ENCODE results near the gene RNF217. TPM values are rescaled to one million over a fixed set of nuclear protein-coding genes. Genes with fewer than 3 reads are reported as not detected.

The RNF217 gene
- total RNA-seq, 2 experiments from 2014 or later, result 0.52 to 1.1 TPM

DNA sequence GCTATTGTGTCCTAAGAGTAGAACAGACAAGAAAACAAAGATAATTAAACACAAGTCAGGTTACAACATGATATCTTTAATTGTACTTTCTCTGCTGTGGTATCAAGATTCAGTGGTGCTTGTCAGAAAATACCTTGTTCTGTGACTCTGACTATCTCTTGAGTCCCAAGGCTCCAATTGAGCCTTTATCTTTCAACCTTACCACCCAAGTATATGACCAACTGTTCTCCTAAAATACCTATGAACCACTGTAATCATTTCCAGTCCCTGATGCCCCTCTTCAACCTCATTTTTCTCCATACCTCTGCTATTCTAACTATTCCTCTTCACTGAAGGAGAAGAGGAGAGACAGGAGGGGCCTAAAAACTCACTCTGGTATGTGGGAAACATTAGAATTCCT, 124.5 kb downstream of the RNF217 start:
- Mint-ChIP-seq H3K4me3 (no peak overlapping the region), H3K27ac (no peak overlapping the region), H3K9me3 (no peaks in the 10 kb centered on the region), H3K4me1 (ENCODE audit: low read depth) (no peaks in the 10 kb centered on the region), H3K36me3 (no peaks in the 10 kb centered on the region), H3K27me3 (peaks cover 2% of the 10 kb centered on the region)
- intact Hi-C loops (cut with micrococcal nuclease), result no loop called here
- CTCF ChIA-PET, result no interaction called here
- POLR2A ChIA-PET, result no interaction called here
- DNase-seq, result no peak

- Mint-ChIP-seq H3K36me3 (no peaks in the 10 kb centered on the region), H3K4me3 (no peak overlapping the region), H3K27me3 (peaks cover 1% of the 10 kb centered on the region), H3K4me1 (ENCODE audit: low read depth) (no peaks in the 10 kb centered on the region), H3K27ac (no peak overlapping the region), H3K9me3 (no peaks in the 10 kb centered on the region)
- POLR2A ChIA-PET, result interaction anchor here (1.0 kb wide), 1 partner anchor 86 kb away, joined by 3 read pairs; no protein-coding TSS in a partner anchor
- intact Hi-C loops (cut with micrococcal nuclease), result no loop called here
- CTCF ChIA-PET, result interaction anchor here (0.9 kb wide), 1 partner anchor 24 kb away, joined by 3 read pairs; no protein-coding TSS in a partner anchor
- no peak for DNase-seq
Observed at GRCh38 chr6:125088963-125089362, 126.7 kb downstream of the RNF217 start.

DNA sequence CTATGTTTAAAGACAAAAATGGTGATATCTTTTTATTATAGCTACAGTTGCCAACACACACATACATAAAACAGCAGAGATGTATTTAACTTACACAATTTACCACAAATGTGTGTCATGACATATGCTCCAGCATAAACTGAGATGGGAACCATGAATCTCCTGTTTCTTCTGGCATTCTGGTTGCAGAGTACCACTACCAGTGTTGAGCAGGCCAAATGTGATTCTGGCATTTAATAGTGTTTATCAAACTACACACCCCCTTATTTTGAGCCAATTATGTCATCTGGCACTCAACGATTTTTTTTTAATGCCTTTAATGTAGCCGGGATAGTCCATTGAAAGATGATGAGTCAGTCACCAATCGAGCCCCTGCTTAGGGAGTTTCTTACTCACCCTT, 132.3 kb downstream of the RNF217 start:
- CTCF ChIA-PET, result no interaction called here
- peaks cover 4% of the 10 kb centered on the region for H3K4me1 Mint-ChIP-seq (ENCODE audit: low read depth)
- H3K27me3 Mint-ChIP-seq, result peaks cover 4% of the 10 kb centered on the region
- no peaks in the 10 kb centered on the region for H3K9me3 Mint-ChIP-seq
- intact Hi-C loops (cut with micrococcal nuclease), result no loop called here
- no peaks in the 10 kb centered on the region for H3K36me3 Mint-ChIP-seq
- DNase-seq, result no peak
- no peak overlapping the region for H3K4me3 Mint-ChIP-seq
- no peak overlapping the region for H3K27ac Mint-ChIP-seq
- POLR2A ChIA-PET, result no interaction called here

GRCh38 chr6:125095580-125096301, 133.5 kb downstream of the RNF217 start:
- Mint-ChIP-seq H3K27me3 (peaks cover 4% of the 10 kb centered on the region), H3K4me1 (ENCODE audit: low read depth) (peaks cover 4% of the 10 kb centered on the region), H3K36me3 (no peaks in the 10 kb centered on the region), H3K27ac (no peak overlapping the region), H3K9me3 (no peaks in the 10 kb centered on the region), H3K4me3 (no peak overlapping the region)
- DNase-seq, result no peak
- intact Hi-C loops (cut with micrococcal nuclease), result no loop called here
- POLR2A ChIA-PET, result no interaction called here
- CTCF ChIA-PET, result interaction anchor here (0.6 to 1.5 kb wide), 2 partner anchors 18 to 860 kb away, joined by 3 to 5 read pairs; no protein-coding TSS in a partner anchor

DNA sequence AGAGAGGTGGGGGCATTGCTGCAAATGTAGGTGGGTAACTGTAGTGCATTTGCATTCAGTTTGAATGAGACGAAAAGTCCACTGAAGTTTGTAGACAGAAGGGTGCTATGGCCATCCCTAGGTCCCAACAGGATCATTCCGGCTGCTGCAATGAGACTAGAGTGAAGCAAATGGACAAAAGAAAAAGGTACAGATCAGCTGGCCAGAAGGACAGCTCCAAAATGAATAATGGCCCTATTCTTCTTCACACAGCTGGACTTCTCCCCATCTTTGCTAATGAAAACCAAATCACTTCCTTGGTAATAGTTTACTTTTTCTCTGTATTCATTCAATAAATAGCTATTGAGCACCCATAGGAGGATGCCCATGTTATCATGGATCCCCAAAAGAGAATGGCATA, 134.9 kb downstream of the RNF217 start:
- ChIA-PET CTCF (interaction anchor here (1.5 kb wide), 1 partner anchor 17 kb away, joined by 5 read pairs; no protein-coding TSS in a partner anchor), POLR2A (no interaction called here)
- peaks cover 4% of the 10 kb centered on the region for H3K27me3 Mint-ChIP-seq
- H3K4me1 Mint-ChIP-seq (ENCODE audit: low read depth), result peaks cover 4% of the 10 kb centered on the region
- DNase-seq, result no peak
- intact Hi-C loops (cut with micrococcal nuclease), result no loop called here
- no peaks in the 10 kb centered on the region for H3K9me3 Mint-ChIP-seq
- H3K27ac Mint-ChIP-seq, result no peak overlapping the region
- H3K36me3 Mint-ChIP-seq, result no peaks in the 10 kb centered on the region
- H3K4me3 Mint-ChIP-seq, result no peak overlapping the region

DNA sequence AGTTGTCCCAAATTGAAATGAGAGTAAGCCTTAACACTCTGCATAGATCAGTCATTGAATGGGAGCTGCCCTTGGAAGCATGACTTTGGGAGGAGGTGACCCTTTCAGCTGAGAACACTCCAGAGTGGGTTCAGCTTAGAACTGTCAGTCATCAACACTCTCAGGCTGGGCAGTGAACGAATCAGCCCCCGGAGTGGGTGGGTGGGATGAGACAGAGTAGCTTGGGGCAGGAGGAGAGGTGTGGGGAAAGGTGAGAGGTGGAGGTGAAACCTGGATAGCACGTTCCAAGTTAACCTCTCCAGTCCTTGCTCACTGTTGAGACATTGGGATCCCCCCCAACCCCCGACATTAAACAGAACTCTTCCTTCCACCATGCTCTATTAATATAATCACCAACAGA, 136.0 kb downstream of the RNF217 start:
- CTCF ChIA-PET, result no interaction called here

GRCh38 chr6:125099211-125100073, 137.2 kb downstream of the RNF217 start:
- ChIA-PET CTCF (no interaction called here), POLR2A (no interaction called here)
- Mint-ChIP-seq H3K4me3 (peak overlapping the region; percentile 52), H3K9me3 (no peaks in the 10 kb centered on the region), H3K27me3 (peaks cover 2% of the 10 kb centered on the region), H3K36me3 (no peaks in the 10 kb centered on the region), H3K4me1 (ENCODE audit: low read depth) (peaks cover 4% of the 10 kb centered on the region), H3K27ac (no peak overlapping the region)
- intact Hi-C loops (cut with micrococcal nuclease), result no loop called here
- DNase-seq, result peak; percentile 43

More for the DNA sequence above, 136.0 kb downstream of the RNF217 start:
- no peaks in the 10 kb centered on the region for H3K9me3 Mint-ChIP-seq
- H3K4me1 Mint-ChIP-seq (ENCODE audit: low read depth), result peaks cover 4% of the 10 kb centered on the region
- no peaks in the 10 kb centered on the region for H3K36me3 Mint-ChIP-seq
- H3K27me3 Mint-ChIP-seq, result peaks cover 2% of the 10 kb centered on the region
- DNase-seq, result no peak
- POLR2A ChIA-PET, result no interaction called here
- no peak overlapping the region for H3K27ac Mint-ChIP-seq
- intact Hi-C loops (cut with micrococcal nuclease), result no loop called here
- H3K4me3 Mint-ChIP-seq, result no peak overlapping the region

DNA sequence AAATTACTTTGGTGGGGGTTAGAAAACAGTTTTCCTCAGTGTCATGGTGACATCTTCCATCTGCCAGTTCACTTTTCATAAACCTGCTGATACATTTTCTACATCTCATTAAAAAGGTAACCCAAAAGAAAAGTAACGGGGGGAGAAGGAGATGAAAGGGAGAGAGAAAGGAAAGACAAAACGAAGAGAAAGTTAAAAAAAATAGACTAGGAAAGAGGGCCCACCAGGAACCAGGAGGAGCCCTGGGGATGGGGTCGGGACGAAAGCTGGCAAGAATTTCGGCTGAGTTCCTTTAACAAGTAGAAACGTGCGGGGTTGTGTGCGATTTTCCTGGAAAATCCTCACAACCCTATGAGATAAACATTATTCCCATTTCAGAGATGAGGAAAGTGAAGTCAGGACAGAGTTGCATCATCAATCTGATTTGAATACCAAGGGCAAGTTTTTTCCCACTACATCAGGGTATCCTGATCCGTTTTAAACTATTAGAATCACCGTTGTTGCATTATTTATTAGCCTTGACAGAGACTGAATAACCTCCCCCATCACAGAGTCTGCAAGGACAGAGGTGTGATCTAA, 137.9 kb downstream of the RNF217 start:
- Mint-ChIP-seq H3K27ac (no peak overlapping the region), H3K36me3 (no peaks in the 10 kb centered on the region), H3K27me3 (peaks cover 2% of the 10 kb centered on the region), H3K4me3 (no peak overlapping the region), H3K9me3 (no peaks in the 10 kb centered on the region), H3K4me1 (ENCODE audit: low read depth) (peaks cover 4% of the 10 kb centered on the region)
- POLR2A ChIA-PET, result no interaction called here
- DNase-seq, result no peak
- CTCF ChIA-PET, result no interaction called here
- intact Hi-C loops (cut with micrococcal nuclease), result no loop called here

DNA sequence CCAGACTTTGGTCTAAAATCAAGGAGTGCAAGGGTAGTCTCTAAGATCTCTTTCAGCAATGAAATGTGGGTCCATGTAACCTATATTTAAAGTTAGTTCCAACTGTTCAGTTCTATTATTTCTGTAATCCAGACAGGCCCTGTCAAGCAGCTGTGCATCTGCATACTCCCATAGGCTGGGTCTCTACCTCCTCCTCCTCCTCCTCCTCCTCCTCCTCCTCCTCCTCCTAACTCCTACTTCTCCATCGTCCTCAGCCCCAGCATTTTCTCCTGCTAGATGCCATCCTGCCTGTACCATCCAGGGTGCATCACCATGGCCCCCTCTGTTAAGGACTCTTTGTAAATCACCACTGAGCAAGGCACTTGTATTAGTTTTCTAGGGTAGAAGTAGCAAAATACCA, 138.9 kb downstream of the RNF217 start:
- DNase-seq, result no peak
- H3K4me1 Mint-ChIP-seq (ENCODE audit: low read depth), result peaks cover 4% of the 10 kb centered on the region
- ChIA-PET POLR2A (no interaction called here), CTCF (no interaction called here)
- no peaks in the 10 kb centered on the region for H3K9me3 Mint-ChIP-seq
- no peak overlapping the region for H3K27ac Mint-ChIP-seq
- intact Hi-C loops (cut with micrococcal nuclease), result no loop called here
- peaks cover 2% of the 10 kb centered on the region for H3K27me3 Mint-ChIP-seq
- H3K4me3 Mint-ChIP-seq, result no peak overlapping the region
- H3K36me3 Mint-ChIP-seq, result no peaks in the 10 kb centered on the region

- Mint-ChIP-seq H3K27ac (no peak overlapping the region), H3K9me3 (no peaks in the 10 kb centered on the region), H3K4me3 (no peak overlapping the region), H3K4me1 (ENCODE audit: low read depth) (peaks cover 4% of the 10 kb centered on the region), H3K27me3 (peaks cover 2% of the 10 kb centered on the region), H3K36me3 (no peaks in the 10 kb centered on the region)
- intact Hi-C loops (cut with micrococcal nuclease), result no loop called here
- ChIA-PET POLR2A (no interaction called here), CTCF (no interaction called here)
- no peak for DNase-seq
Observed at GRCh38 chr6:125101631-125102030, 139.4 kb downstream of the RNF217 start.

DNA sequence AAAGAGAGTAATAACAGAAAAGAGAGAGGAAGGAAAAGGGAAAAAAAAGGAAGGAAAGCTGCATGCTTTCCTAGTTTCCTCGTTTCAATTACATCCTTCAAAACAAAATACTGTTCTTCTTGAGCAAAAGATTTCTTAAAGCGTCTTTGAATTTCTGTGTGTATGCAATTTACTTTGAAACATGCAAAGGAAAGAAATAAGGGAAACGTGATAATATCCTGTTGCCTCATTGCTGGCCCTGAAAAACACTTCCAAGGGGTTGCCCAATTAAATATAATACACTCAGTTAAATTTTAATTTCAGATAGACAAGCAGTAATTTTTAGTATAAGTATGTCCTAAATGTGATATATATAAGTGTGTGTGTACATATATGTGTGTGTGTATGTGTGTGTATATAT, 140.2 kb downstream of the RNF217 start:
- DNase-seq, result no peak
- no peak overlapping the region for H3K27ac Mint-ChIP-seq
- CTCF ChIA-PET, result no interaction called here
- H3K9me3 Mint-ChIP-seq, result no peaks in the 10 kb centered on the region
- POLR2A ChIA-PET, result no interaction called here
- no peaks in the 10 kb centered on the region for H3K36me3 Mint-ChIP-seq
- peaks cover 2% of the 10 kb centered on the region for H3K27me3 Mint-ChIP-seq
- intact Hi-C loops (cut with micrococcal nuclease), result no loop called here
- peaks cover 4% of the 10 kb centered on the region for H3K4me1 Mint-ChIP-seq (ENCODE audit: low read depth)
- H3K4me3 Mint-ChIP-seq, result no peak overlapping the region

GRCh38 chr6:125102891-125103290, 140.7 kb downstream of the RNF217 start:
- ChIA-PET CTCF (interaction anchor here (0.9 kb wide), 1 partner anchor 11 kb away, joined by 3 read pairs; no protein-coding TSS in a partner anchor), POLR2A (no interaction called here)
- H3K4me1 Mint-ChIP-seq (ENCODE audit: low read depth), result peaks cover 4% of the 10 kb centered on the region
- no peaks in the 10 kb centered on the region for H3K36me3 Mint-ChIP-seq
- no peak overlapping the region for H3K4me3 Mint-ChIP-seq
- no peak for DNase-seq
- intact Hi-C loops (cut with micrococcal nuclease), result no loop called here
- H3K9me3 Mint-ChIP-seq, result no peaks in the 10 kb centered on the region
- H3K27ac Mint-ChIP-seq, result no peak overlapping the region
- H3K27me3 Mint-ChIP-seq, result peaks cover 2% of the 10 kb centered on the region

Measured in activated CD4-positive, alpha-beta memory T cell treated with anti-CD3 and anti-CD28 coated beads for 36 hours (primary cell).